ENCODE results near the gene GAD2. TPM values are rescaled to one million over a fixed set of nuclear protein-coding genes. Genes with fewer than 3 reads are reported as not detected.

GAD2 gene
- total and polyA plus RNA-seq, 9 of the 15 experiments (the other 6 are each of a cell fraction or from before 2014, with no cell fraction given): not detected

GRCh38 chr10:26219676-26220075 lies 3.1 kb downstream of the GAD2 start:
- H3K9me1 ChIP-seq (ENCODE audit: control insufficient read depth, insufficient read depth, low read length): no peaks in the 10 kb centered on the region
- intact Hi-C loops (cut with micrococcal nuclease): no loop called here
- H3K79me2 ChIP-seq (ENCODE audit: control insufficient read depth, insufficient read depth, low read length): no peaks in the 10 kb centered on the region
- no peak overlapping the region for H2AFZ ChIP-seq (ENCODE audit: low read depth, low read length)
- H3K4me3 ChIP-seq: no peak overlapping the region
- no peak overlapping the region for H3K27ac ChIP-seq (ENCODE audit: extremely low read depth, low read depth, low read length)
- H4K20me1 ChIP-seq (replicated peaks; ENCODE audit: control insufficient read depth, insufficient read depth, low read length): no peaks in the 10 kb centered on the region
- WGBS (ENCODE audit: insufficient coverage, low coverage, missing lambda C conversion rate): 0% methylated on average over 1 of the region's 1 CpG
- POLR2A ChIA-PET: no interaction called here
- no peak overlapping the region for H3K4me2 ChIP-seq (ENCODE audit: insufficient read depth, low read length)
- peaks cover 22 to 43% of the 10 kb centered on the region in 2 experiments; a peak in 3 of 5 replicates for H3K27me3 ChIP-seq (ENCODE audit: control insufficient read depth in 2 of 2, insufficient read depth in 2 of 2, low read length in 2 of 2)
- no peak for TF ChIP-seq NUFIP1 (IDR thresholded peaks at IDR 0.05; ENCODE audit: partially characterized antibody)
- no peak for TF ChIP-seq ZBTB17 (CRISPR knock-in tag; IDR thresholded peaks at IDR 0.05)
- TF ChIP-seq HDGF (IDR thresholded peaks at IDR 0.05): no peak
- no peak for TF ChIP-seq TFAM (CRISPR knock-in tag; conservative IDR thresholded peaks at IDR 0.05)
- TF ChIP-seq MAFK (IDR thresholded peaks at IDR 0.05; ENCODE audit: low read length): no peak
- no peak for TF ChIP-seq RCOR1 (IDR thresholded peaks at IDR 0.05; ENCODE audit: borderline replicate concordance in 1 of 2, low read depth in 2 of 2, low read length in 2 of 2)
- TF ChIP-seq TARDBP (IDR thresholded peaks at IDR 0.05): no peak
- no peak for TF ChIP-seq ZNF740 (CRISPR knock-in tag; IDR thresholded peaks at IDR 0.05)
- TF ChIP-seq ZNF740 (tag; IDR thresholded peaks at IDR 0.05): no peak
- no peak for TF ChIP-seq ZNF408 (CRISPR knock-in tag; IDR thresholded peaks at IDR 0.05; ENCODE audit: low read depth)
- TF ChIP-seq POLR3A (IDR thresholded peaks at IDR 0.05; ENCODE audit: borderline replicate concordance, extremely low read depth, insufficient read depth, insufficient read length): no peak
- TF ChIP-seq ZNF280B (CRISPR knock-in tag; IDR thresholded peaks at IDR 0.05): no peak
- H3K9ac ChIP-seq (ENCODE audit: insufficient read depth in 1 of 2, low read depth in 2 of 2, low read length in 2 of 2): no peak overlapping the region
- H3K9me3 ChIP-seq (replicated peaks; ENCODE audit: control insufficient read depth, insufficient read depth, low read depth, low read length): no peaks in the 10 kb centered on the region
- H3K4me1 ChIP-seq (replicated peaks in 1 of 2; ENCODE audit: control insufficient read depth in 2 of 2, insufficient read depth in 2 of 2, low read length in 2 of 2): peaks cover 0 to 13% of the 10 kb centered on the region in 2 experiments; a peak in 2 of 5 replicates
- BruUV-seq (replicated peaks): no TSS peak
- FAIRE-seq (no peak), DNase-seq (ENCODE audit: extremely low read depth in 1 of 4, low spot score in 3 of 4) (no peak), ATAC-seq (no peak)
- CTCF ChIA-PET (ENCODE audit: low intra/inter-chr PET ratio): no interaction called here
- in situ Hi-C loops (cut with MboI): no loop called here
- H3K36me3 ChIP-seq (ENCODE audit: control insufficient read depth, insufficient read depth, low read length): no peaks in the 10 kb centered on the region

All from K562 (cell line).